ENCODE results near the gene UBE2G1. TPM values are rescaled to one million over a fixed set of nuclear protein-coding genes. Genes with fewer than 3 reads are reported as not detected.
"Not testable (repeated sequence)": the region's sequence is repeated elsewhere in the genome, so short reads cannot be mapped to it uniquely, and the experiment has no call there.

Gene UBE2G1
- total RNA-seq, 1 donor, result 45.3 TPM

GRCh38 chr17:4375039-4375748 lies 8.7 kb upstream of the UBE2G1 start:
- TF ChIP-seq, protein P1, sequence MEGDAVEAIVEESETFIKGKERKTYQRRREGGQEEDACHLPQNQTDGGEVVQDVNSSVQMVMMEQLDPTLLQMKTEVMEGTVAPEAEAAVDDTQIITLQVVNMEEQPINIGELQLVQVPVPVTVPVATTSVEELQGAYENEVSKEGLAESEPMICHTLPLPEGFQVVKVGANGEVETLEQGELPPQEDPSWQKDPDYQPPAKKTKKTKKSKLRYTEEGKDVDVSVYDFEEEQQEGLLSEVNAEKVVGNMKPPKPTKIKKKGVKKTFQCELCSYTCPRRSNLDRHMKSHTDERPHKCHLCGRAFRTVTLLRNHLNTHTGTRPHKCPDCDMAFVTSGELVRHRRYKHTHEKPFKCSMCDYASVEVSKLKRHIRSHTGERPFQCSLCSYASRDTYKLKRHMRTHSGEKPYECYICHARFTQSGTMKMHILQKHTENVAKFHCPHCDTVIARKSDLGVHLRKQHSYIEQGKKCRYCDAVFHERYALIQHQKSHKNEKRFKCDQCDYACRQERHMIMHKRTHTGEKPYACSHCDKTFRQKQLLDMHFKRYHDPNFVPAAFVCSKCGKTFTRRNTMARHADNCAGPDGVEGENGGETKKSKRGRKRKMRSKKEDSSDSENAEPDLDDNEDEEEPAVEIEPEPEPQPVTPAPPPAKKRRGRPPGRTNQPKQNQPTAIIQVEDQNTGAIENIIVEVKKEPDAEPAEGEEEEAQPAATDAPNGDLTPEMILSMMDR (IDR thresholded peaks at IDR 0.05; ENCODE audit: insufficient read depth, low read depth, low read length), result no peak
- H3K4me3 ChIP-seq (ENCODE audit: low read depth, low read length), result no peak overlapping the region
- no peak for DNase-seq (ENCODE audit: low read depth)

- H3K4me3 ChIP-seq (ENCODE audit: low read depth, low read length), result no peak overlapping the region
- no peak for DNase-seq (ENCODE audit: low read depth)
- TF ChIP-seq, protein P1 (IDR thresholded peaks at IDR 0.05; ENCODE audit: insufficient read depth, low read depth, low read length), result no peak
These were observed 3.2 kb upstream of the UBE2G1 start for GRCh38 chr17:4369557-4370230.

- TF ChIP-seq, protein P1 (IDR thresholded peaks at IDR 0.05; ENCODE audit: insufficient read depth, low read depth, low read length), result no peak
These were observed 1.9 kb upstream of the UBE2G1 start for GRCh38 chr17:4368341-4368740.

GRCh38 chr17:4367177-4367576 lies 702 bp upstream of the UBE2G1 start:
- H3K4me3 ChIP-seq (ENCODE audit: low read depth, low read length), result not testable (repeated sequence)

More at GRCh38 chr17:4368341-4368740, 1.9 kb upstream of the UBE2G1 start:
- DNase-seq (ENCODE audit: low read depth), result no peak
- H3K4me3 ChIP-seq (ENCODE audit: low read depth, low read length), result no peak overlapping the region

GRCh38 chr17:4365628-4366326 lies 698 bp downstream of the UBE2G1 start:
- TF ChIP-seq, protein P1 (IDR thresholded peaks at IDR 0.05; ENCODE audit: insufficient read depth, low read depth, low read length), result no peak
- peak overlapping the region; percentile 78 for H3K4me3 ChIP-seq (ENCODE audit: low read depth, low read length)
- DNase-seq (ENCODE audit: low read depth), result no peak

More at GRCh38 chr17:4367177-4367576, 702 bp upstream of the UBE2G1 start:
- not testable (repeated sequence) for DNase-seq (ENCODE audit: low read depth)

GRCh38 chr17:4365103-4365627 lies 1.3 kb downstream of the UBE2G1 start:
- TF ChIP-seq, protein P1 (IDR thresholded peaks at IDR 0.05; ENCODE audit: insufficient read depth, low read depth, low read length), result no peak
- DNase-seq (ENCODE audit: low read depth), result peak; percentile 95
- H3K4me3 ChIP-seq (ENCODE audit: low read depth, low read length), result peak overlapping the region; percentile 78

GRCh38 chr17:4364622-4365041 lies 1.8 kb downstream of the UBE2G1 start:
- TF ChIP-seq, protein P1 (IDR thresholded peaks at IDR 0.05; ENCODE audit: insufficient read depth, low read depth, low read length), result no peak
- H3K4me3 ChIP-seq (ENCODE audit: low read depth, low read length), result peak overlapping the region; percentile 78
- DNase-seq (ENCODE audit: low read depth), result no peak
